HL-60 (cell line): ENCODE data around the gene PARD6B.

Experiments used
- DNase-seq, 2 experiments: peaks; one replicate each; pipeline ENCODE4 v3.0.0-alpha.2; 2010 to 2020; ENCODE audit warnings: low read depth in 1 of 2, low spot score in 1 of 2
- H3K27ac ChIP-seq: fragments of 250-450 bp; sonication (Bioruptor Pico); replicated peaks from 2 replicates; pipeline ENCODE4 v1.5.1; 2020; ENCODE audit warnings: mild to moderate bottlenecking, moderate library complexity
- H3K27me3 ChIP-seq: fragments of 250-450 bp; sonication (Bioruptor Pico); 2 replicates; pipeline ENCODE4 v1.5.1; 2021; ENCODE audit warnings: mild to moderate bottlenecking, moderate library complexity; ENCODE audit not compliant: insufficient read depth, poor library complexity, severe bottlenecking
- H3K4me3 ChIP-seq: replicated peaks from 2 replicates; pipeline ENCODE4 v1.5.1; 2011; ENCODE audit warnings: mild to moderate bottlenecking, control low read depth, low read length; ENCODE audit not compliant: insufficient read depth
- GABPA ChIP-seq: IDR thresholded peaks from 2 replicates; pipeline ENCODE4 v1.6.1; 2012; ENCODE audit warnings: low read depth
- POLR2AphosphoS5 ChIP-seq: IDR thresholded peaks from 2 replicates; pipeline ENCODE4 v1.6.1; 2012; ENCODE audit warnings: low read depth
- REST ChIP-seq: IDR thresholded peaks from 2 replicates; pipeline ENCODE4 v1.6.1; 2012; ENCODE audit warnings: low read depth; ENCODE audit not compliant: insufficient replicate concordance
- SPI1 ChIP-seq: IDR thresholded peaks from 2 replicates; pipeline ENCODE4 v1.6.1; 2012; ENCODE audit warnings: low read depth, mild to moderate bottlenecking, borderline replicate concordance
- TF ChIP-seq, protein P1 (sequence below): IDR thresholded peaks from one replicate; pipeline ENCODE4 v1.5.1; 2011; ENCODE audit warnings: low read length, control low read depth, inconsistent platforms; ENCODE audit not compliant: insufficient read depth

Gene PARD6B

DNA sequence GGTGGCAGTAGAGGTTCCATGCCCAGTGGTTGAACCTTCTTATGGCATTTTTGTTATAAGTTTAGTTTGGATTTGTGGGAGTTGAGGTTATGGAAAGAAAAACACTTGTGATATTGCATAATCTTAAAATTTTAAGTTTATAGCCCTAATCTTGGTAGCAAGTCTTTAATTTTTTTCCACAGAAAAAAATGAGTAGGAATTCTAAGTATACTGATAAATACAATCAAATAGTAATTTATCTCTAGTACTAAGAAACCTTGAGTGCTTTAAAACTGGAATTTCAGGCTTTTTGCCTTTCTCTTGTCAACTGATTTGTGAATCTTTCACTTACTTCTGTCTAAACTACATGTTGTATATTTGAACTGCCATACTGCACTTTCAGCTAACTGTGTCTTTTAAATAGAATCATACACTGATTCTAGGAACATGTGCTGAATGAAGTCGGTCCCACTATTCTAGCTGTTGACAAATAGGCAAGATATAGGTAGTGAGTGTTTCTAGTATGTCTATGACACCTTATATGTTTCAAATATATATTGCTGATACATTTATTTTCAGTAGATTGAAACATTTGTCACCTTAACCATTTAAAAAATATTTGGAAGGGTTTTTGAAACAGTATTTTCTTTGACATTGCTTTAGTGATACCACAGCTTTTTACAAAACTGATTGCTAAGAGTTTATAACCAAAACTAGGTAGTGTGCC lies 2.4 kb downstream of the PARD6B start:
- Histone ChIP-seq H3K27me3 (no peaks in the 10 kb centered on the region), H3K27ac (no peak overlapping the region), H3K4me3 (no peak overlapping the region)
- DNase-seq = no peak
- TF ChIP-seq POLR2AphosphoS5 (no peak), REST (no peak), SPI1 (no peak), GABPA (no peak)
- TF ChIP-seq, protein P1, sequence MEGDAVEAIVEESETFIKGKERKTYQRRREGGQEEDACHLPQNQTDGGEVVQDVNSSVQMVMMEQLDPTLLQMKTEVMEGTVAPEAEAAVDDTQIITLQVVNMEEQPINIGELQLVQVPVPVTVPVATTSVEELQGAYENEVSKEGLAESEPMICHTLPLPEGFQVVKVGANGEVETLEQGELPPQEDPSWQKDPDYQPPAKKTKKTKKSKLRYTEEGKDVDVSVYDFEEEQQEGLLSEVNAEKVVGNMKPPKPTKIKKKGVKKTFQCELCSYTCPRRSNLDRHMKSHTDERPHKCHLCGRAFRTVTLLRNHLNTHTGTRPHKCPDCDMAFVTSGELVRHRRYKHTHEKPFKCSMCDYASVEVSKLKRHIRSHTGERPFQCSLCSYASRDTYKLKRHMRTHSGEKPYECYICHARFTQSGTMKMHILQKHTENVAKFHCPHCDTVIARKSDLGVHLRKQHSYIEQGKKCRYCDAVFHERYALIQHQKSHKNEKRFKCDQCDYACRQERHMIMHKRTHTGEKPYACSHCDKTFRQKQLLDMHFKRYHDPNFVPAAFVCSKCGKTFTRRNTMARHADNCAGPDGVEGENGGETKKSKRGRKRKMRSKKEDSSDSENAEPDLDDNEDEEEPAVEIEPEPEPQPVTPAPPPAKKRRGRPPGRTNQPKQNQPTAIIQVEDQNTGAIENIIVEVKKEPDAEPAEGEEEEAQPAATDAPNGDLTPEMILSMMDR = no peak

DNA sequence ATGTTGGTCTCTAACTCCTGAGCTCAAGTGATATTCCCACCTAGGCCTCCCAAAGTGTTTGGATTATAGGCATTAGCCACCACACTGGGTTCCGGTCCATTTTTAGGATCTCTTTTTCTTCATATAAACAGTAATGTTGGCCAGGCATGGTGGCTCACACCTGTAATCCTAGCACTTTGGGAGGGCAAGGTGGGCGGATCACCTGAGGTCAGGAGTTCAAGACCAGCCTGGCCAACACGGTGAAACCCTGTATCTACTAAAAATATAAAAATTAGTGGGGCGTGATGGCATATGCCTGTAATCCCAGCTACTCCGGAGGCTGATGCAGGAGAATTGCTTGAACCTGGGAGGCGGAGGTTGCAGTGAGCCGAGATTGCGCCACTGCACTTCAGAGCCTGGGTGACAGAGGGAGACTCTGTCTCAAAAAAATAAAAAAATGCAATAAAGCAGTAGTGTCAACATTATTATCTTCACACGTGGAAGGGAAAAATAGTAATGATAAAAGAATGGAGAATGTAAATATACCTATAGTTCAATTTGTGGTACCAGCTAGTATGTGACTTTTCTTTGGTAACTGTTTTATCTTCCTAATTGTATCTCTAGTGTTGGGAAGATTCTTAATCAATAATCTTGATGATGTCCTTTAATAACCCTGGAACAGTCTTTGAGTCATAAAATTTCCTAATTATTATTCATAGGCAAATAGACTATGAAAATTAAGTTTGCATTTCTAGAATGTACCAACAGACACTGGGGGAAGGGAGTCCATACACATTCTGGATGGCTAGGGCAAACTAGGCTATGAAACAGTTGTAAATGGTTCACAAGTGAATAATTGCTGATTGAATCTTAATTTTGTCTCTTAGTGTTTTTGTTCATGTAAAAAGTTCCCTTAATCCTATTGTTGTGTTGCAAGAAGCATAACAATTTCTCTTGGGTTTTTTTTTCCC lies 3.6 kb downstream of the PARD6B start:
- Histone ChIP-seq H3K4me3 (no peak overlapping the region), H3K27ac (no peak overlapping the region)
- no peak for DNase-seq

More for the DNA sequence above, 3.6 kb downstream of the PARD6B start:
- TF ChIP-seq, protein P1 = no peak
- TF ChIP-seq REST = no peak
- TF ChIP-seq GABPA = no peak
- no peak for TF ChIP-seq POLR2AphosphoS5
- TF ChIP-seq SPI1 = no peak
- no peaks in the 10 kb centered on the region for H3K27me3 ChIP-seq
